Neutrophil (primary cell): ENCODE measurements around the gene TRANK1.
"Not testable (repeated sequence)": the region's sequence is repeated elsewhere in the genome, so short reads cannot be mapped to it uniquely, and the experiment has no call there.

ENCODE experiments used
- H3K27ac ChIP-seq: fragments of 200-600 bp; sonication (generic); 2 replicates; pipeline ENCODE4 v1.5.1; 2016; ENCODE audit warnings: mild to moderate bottlenecking, moderate library complexity
- H3K27me3 ChIP-seq: fragments of 200-600 bp; sonication (generic); 2 replicates; pipeline ENCODE4 v1.6.0; 2016; ENCODE audit warnings: mild to moderate bottlenecking
- H3K36me3 ChIP-seq: fragments of 200-600 bp; sonication (generic); 2 replicates; pipeline ENCODE4 v1.5.1; 2017
- H3K4me1 ChIP-seq, 2 experiments: fragments of 200-600 bp in 1 of 2; sonication (generic) in 1 of 2; 1 replicate in 1 of 2; 2 replicates in 1 of 2; pipeline versions ENCODE4 v1.5.1 to v1.6.1; 2013 to 2016; ENCODE audit warnings: low read depth in 1 of 2, low read length in 1 of 2, mild to moderate bottlenecking in 1 of 2, moderate library complexity in 1 of 2; ENCODE audit not compliant: control insufficient read depth in 1 of 2, insufficient read depth in 1 of 2
- H3K4me3 ChIP-seq, 2 experiments: fragments of 200-600 bp in 1 of 2; sonication (generic) in 1 of 2; 1 replicate in 1 of 2; 2 replicates in 1 of 2; pipeline ENCODE4 v1.5.1; 2013 to 2016; ENCODE audit warnings: low read depth in 1 of 2, low read length in 1 of 2, mild to moderate bottlenecking in 1 of 2, moderate library complexity in 1 of 2
- H3K9me3 ChIP-seq: fragments of 200-600 bp; sonication (generic); 2 replicates; pipeline ENCODE4 v1.5.1; 2016
- TF ChIP-seq, protein P1 (sequence below): fragments of 200-600 bp; sonication (generic); IDR thresholded peaks from 2 replicates; pipeline ENCODE4 v1.5.1; 2016; ENCODE audit warnings: antibody characterized with exemption

The TRANK1 gene

DNA sequence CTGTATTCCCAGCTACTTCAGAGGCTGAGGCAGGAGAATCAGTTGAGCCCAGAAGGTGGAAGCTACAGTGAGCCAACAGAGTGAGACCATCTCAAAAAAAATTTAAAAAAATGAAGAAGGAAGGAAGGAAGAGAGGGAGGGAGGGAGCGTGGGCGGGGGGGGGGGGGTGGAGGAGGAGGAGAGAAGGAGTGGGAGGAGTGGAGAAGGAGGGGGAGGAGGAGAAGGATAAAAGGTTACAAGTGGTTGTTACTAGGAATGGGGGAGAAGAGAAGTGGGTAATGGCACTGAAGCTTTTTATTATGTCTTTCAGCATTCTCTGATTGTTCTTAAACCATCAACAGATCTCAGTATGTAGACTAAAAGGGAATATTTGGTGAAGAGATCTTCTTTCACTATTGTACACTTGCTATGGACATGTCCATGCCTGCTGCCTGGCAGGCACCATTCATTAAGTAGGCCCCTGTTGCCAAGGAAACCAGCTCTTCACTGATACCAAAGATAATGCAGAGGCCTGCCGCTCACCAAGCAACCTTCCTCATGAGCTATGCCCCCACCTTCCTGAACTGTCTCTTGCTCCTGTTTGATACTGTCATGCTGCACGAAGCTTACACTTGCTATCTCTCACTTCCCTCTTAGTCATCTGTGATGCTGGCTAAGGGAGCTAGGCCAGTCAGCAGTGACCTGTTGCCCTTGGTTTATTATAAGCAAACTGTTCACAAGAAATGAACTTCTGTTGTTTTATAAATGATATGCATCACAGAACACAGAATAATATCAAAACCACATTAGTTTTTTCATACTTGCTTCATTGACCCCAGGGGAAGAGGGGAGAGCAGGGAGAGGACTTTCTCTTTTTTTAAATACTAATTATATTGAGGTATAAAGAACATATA lies 24.9 kb upstream of the TRANK1 start:
- H3K27me3 ChIP-seq: no peaks in the 10 kb centered on the region
- TF ChIP-seq, protein P1, sequence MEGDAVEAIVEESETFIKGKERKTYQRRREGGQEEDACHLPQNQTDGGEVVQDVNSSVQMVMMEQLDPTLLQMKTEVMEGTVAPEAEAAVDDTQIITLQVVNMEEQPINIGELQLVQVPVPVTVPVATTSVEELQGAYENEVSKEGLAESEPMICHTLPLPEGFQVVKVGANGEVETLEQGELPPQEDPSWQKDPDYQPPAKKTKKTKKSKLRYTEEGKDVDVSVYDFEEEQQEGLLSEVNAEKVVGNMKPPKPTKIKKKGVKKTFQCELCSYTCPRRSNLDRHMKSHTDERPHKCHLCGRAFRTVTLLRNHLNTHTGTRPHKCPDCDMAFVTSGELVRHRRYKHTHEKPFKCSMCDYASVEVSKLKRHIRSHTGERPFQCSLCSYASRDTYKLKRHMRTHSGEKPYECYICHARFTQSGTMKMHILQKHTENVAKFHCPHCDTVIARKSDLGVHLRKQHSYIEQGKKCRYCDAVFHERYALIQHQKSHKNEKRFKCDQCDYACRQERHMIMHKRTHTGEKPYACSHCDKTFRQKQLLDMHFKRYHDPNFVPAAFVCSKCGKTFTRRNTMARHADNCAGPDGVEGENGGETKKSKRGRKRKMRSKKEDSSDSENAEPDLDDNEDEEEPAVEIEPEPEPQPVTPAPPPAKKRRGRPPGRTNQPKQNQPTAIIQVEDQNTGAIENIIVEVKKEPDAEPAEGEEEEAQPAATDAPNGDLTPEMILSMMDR: no peak
- H3K27ac ChIP-seq: no peak overlapping the region
- H3K9me3 ChIP-seq: no peaks in the 10 kb centered on the region
- H3K36me3 ChIP-seq: peaks cover 3% of the 10 kb centered on the region
- H3K4me1 ChIP-seq: peaks cover 6 to 9% of the 10 kb centered on the region in 2 experiments
- no peak overlapping the region for H3K4me3 ChIP-seq

- no peak overlapping the region for H3K4me3 ChIP-seq
- H3K27ac ChIP-seq: no peak overlapping the region
- no peaks in the 10 kb centered on the region for H3K27me3 ChIP-seq
- H3K9me3 ChIP-seq: no peaks in the 10 kb centered on the region
- TF ChIP-seq, protein P1: no peak
- H3K4me1 ChIP-seq: peaks cover 6 to 9% of the 10 kb centered on the region in 2 experiments
- peaks cover 3% of the 10 kb centered on the region for H3K36me3 ChIP-seq
Measured at GRCh38 chr3:36969085-36969484, 24.2 kb upstream of the TRANK1 start.

DNA sequence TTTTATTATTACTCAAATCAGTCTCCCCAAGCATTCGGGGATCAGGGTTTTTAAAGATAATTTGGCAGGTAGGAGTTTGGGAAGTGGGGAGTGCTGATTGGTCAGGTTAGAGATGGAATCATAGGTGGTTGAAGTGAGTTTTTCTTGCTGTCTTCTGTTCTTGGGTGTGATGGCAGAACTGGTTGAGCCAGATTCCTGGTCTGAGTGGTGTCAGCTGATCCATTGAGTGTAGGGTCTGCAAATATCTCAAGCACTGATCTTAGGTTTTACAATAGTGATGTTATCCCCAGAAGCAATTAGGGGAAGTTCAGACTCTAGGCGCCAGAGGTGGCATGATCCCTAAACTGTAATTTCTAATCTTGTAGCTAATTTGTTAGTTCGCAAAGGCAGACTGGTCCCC lies 20.6 kb upstream of the TRANK1 start:
- H3K36me3 ChIP-seq: no peaks in the 10 kb centered on the region
- peaks cover 6 to 9% of the 10 kb centered on the region in 2 experiments for H3K4me1 ChIP-seq
- no peak overlapping the region for H3K27ac ChIP-seq
- TF ChIP-seq, protein P1: no peak
- H3K4me3 ChIP-seq: no peak overlapping the region
- H3K27me3 ChIP-seq: no peaks in the 10 kb centered on the region
- H3K9me3 ChIP-seq: no peaks in the 10 kb centered on the region

DNA sequence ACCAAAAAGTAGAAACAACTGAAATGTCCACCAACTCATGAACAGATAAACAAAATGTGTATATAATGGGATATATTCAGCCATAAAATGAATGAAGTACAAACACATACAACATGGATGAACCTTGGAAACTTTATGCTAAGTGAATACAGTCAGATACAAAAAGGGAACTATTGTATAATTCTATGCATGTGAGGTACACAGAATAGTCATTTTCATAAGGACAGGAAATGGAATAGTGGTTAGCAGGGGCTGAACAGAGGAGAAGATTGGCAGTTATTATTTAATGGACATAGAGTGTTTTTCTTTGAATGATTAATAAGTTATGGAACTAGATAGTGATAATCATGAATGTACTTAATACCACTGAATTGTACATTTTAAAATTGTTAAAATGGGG lies 20.0 kb upstream of the TRANK1 start:
- TF ChIP-seq, protein P1: no peak
- Histone ChIP-seq H3K4me1 (peaks cover 5 to 7% of the 10 kb centered on the region in 2 experiments), H3K27me3 (no peaks in the 10 kb centered on the region), H3K9me3 (no peaks in the 10 kb centered on the region), H3K27ac (no peak overlapping the region), H3K36me3 (no peaks in the 10 kb centered on the region), H3K4me3 (no peak overlapping the region)

GRCh38 chr3:36964331-36964730 lies 19.5 kb upstream of the TRANK1 start:
- TF ChIP-seq, protein P1: no peak
- peaks cover 2% of the 10 kb centered on the region in 2 experiments for H3K4me1 ChIP-seq
- no peaks in the 10 kb centered on the region for H3K36me3 ChIP-seq
- no peak overlapping the region for H3K4me3 ChIP-seq
- H3K27me3 ChIP-seq: no peaks in the 10 kb centered on the region
- no peaks in the 10 kb centered on the region for H3K9me3 ChIP-seq
- H3K27ac ChIP-seq: no peak overlapping the region

- H3K36me3 ChIP-seq, H3K4me3 ChIP-seq, H3K4me1 ChIP-seq, H3K27ac ChIP-seq, H3K27me3 ChIP-seq, H3K9me3 ChIP-seq: not testable (repeated sequence)
Measured at GRCh38 chr3:36963008-36963407, 18.2 kb upstream of the TRANK1 start.
